Liver (tissue), 9 donors: ENCODE data around the gene HP. TPM values are rescaled to one million over a fixed set of nuclear protein-coding genes. Genes with fewer than 3 reads are reported as not detected.

Source experiments
- DNase-seq: peaks from one replicate; pipeline ENCODE4 v3.0.0-alpha.2; 2017; ENCODE audit warnings: low spot score
- H3K27ac ChIP-seq, 2 donors: one replicate each; pipeline ENCODE4 v1.7.0; 2013; ENCODE audit warnings: inconsistent platforms in 2 of 2, low read length in 2 of 2, control low read depth in 1 of 2, low read depth in 1 of 2, mild to moderate bottlenecking in 1 of 2
- H3K27me3 ChIP-seq, 4 donors: one replicate each; pipeline versions ENCODE4 v1.6.1 to v1.7.0; 2013; ENCODE audit warnings: low read length in 3 of 4, inconsistent platforms in 1 of 4, mild to moderate bottlenecking in 1 of 4, moderate library complexity in 1 of 4; ENCODE audit not compliant: control insufficient read depth in 4 of 4, insufficient read depth in 4 of 4
- H3K36me3 ChIP-seq, 4 donors: one replicate each; pipeline versions ENCODE4 v1.6.1 to v1.7.0; 2013; ENCODE audit warnings: low read length in 3 of 4, mild to moderate bottlenecking in 3 of 4, low read depth in 1 of 4, moderate library complexity in 1 of 4; ENCODE audit not compliant: control insufficient read depth in 4 of 4, insufficient read depth in 3 of 4
- H3K4me1 ChIP-seq, 4 donors: one replicate each; pipeline versions ENCODE4 v1.6.1 to v1.7.0; 2013; ENCODE audit warnings: low read length in 3 of 4, mild to moderate bottlenecking in 3 of 4, moderate library complexity in 1 of 4; ENCODE audit not compliant: control insufficient read depth in 4 of 4, insufficient read depth in 4 of 4
- H3K4me3 ChIP-seq, 3 donors: one replicate each; pipeline versions ENCODE4 v1.6.1 to v1.7.0; 2013; ENCODE audit warnings: low read length in 3 of 3, control low read depth in 1 of 3, low read depth in 1 of 3, mild to moderate bottlenecking in 1 of 3
- H3K9ac ChIP-seq, 2 donors: one replicate each; pipeline ENCODE4 v1.7.0; 2013; ENCODE audit warnings: low read length in 2 of 2, mild to moderate bottlenecking in 2 of 2, moderate library complexity in 2 of 2, control low read depth in 1 of 2, low read depth in 1 of 2
- H3K9me3 ChIP-seq, 4 donors: one replicate each; pipeline versions ENCODE4 v1.6.1 to v1.7.0; 2013; ENCODE audit warnings: low read length in 3 of 4; ENCODE audit not compliant: control insufficient read depth in 4 of 4
- ATF3 ChIP-seq: IDR thresholded peaks from 2 replicates; pipeline ENCODE4 v1.6.1; 2016; ENCODE audit warnings: antibody characterized with exemption
- CTCF ChIP-seq: fragments of 150-350 bp; IDR thresholded peaks from 2 replicates; pipeline ENCODE4 v1.5.1; 2017; ENCODE audit warnings: improper control_type of control experiment, low read depth, low read length; ENCODE audit not compliant: missing input control
- EGR1 ChIP-seq, 2 donors: IDR thresholded peaks; 2 replicates each; pipeline ENCODE4 v1.6.1; 2016 to 2018; ENCODE audit warnings: antibody characterized with exemption in 2 of 2, low read depth in 2 of 2
- FOXA1 ChIP-seq: IDR thresholded peaks from 2 replicates; pipeline ENCODE4 v1.6.1; 2016; ENCODE audit warnings: antibody characterized with exemption
- FOXA2 ChIP-seq: IDR thresholded peaks from 2 replicates; pipeline ENCODE4 v1.6.1; 2016; ENCODE audit warnings: antibody characterized with exemption
- GABPA ChIP-seq, 2 donors: IDR thresholded peaks in 1 of 2; conservative IDR thresholded peaks in 1 of 2; 2 replicates each; pipeline ENCODE4 v1.6.1; 2016; ENCODE audit warnings: antibody characterized with exemption in 2 of 2, mild to moderate bottlenecking in 1 of 2, moderate library complexity in 1 of 2
- HNF4A ChIP-seq, 2 donors: conservative IDR thresholded peaks; 2 replicates each; pipeline ENCODE4 v1.6.1; 2016; ENCODE audit warnings: antibody characterized with exemption in 2 of 2, mild to moderate bottlenecking in 2 of 2
- HNF4G ChIP-seq: IDR thresholded peaks from 2 replicates; pipeline ENCODE4 v1.6.1; 2016; ENCODE audit warnings: antibody characterized with exemption
- JUND ChIP-seq, 2 donors: IDR thresholded peaks; 2 replicates each; pipeline ENCODE4 v1.6.1; 2016; ENCODE audit warnings: antibody characterized with exemption in 2 of 2
- MAX ChIP-seq: IDR thresholded peaks from 2 replicates; pipeline ENCODE4 v1.6.1; 2016; ENCODE audit warnings: antibody characterized with exemption
- NR2F2 ChIP-seq: IDR thresholded peaks from 2 replicates; pipeline ENCODE4 v1.6.1; 2016; ENCODE audit warnings: antibody characterized with exemption
- RAD21 ChIP-seq, 2 donors: IDR thresholded peaks; 2 replicates each; pipeline ENCODE4 v1.6.1; 2016; ENCODE audit warnings: antibody characterized with exemption in 2 of 2, mild to moderate bottlenecking in 2 of 2
- REST ChIP-seq: IDR thresholded peaks from 2 replicates; pipeline ENCODE4 v1.6.1; 2016; ENCODE audit warnings: antibody characterized with exemption, mild to moderate bottlenecking
- RXRA ChIP-seq, 2 donors: IDR thresholded peaks; 2 replicates each; pipeline ENCODE4 v1.6.1; 2017 to 2018; ENCODE audit warnings: antibody characterized with exemption in 2 of 2, mild to moderate bottlenecking in 1 of 2
- SP1 ChIP-seq: IDR thresholded peaks from 2 replicates; pipeline ENCODE4 v1.6.1; 2018; ENCODE audit warnings: antibody characterized with exemption, mild to moderate bottlenecking
- TAF1 ChIP-seq: conservative IDR thresholded peaks from 2 replicates; pipeline ENCODE4 v1.6.1; 2016; ENCODE audit warnings: antibody characterized with exemption, mild to moderate bottlenecking
- YY1 ChIP-seq: IDR thresholded peaks from 2 replicates; pipeline ENCODE4 v1.6.1; 2016; ENCODE audit warnings: antibody characterized with exemption, mild to moderate bottlenecking
- ZBTB33 ChIP-seq: IDR thresholded peaks from 2 replicates; pipeline ENCODE4 v1.6.1; 2016; ENCODE audit warnings: antibody characterized with exemption
- WGBS: extraction: QIAGEN DNeasy Blood & Tissue Kit; methylation state at CpG from one replicate; pipeline ENCODE4 v1.1.7; 2013; 5-methylcytosine and 5-hydroxymethylcytosine counted together
- polyA plus RNA-seq, 2 donors: library from polyadenylated mRNA; stranded (reverse) in 1 of 2; unstranded in 1 of 2; fragments of 200-250 nt in 1 of 2; fragments of >200 nt in 1 of 2; fragmentation: Nextera tagmentation in 1 of 2; extraction: Ambion mirVana in 1 of 2; gene quantifications; one replicate each; pipeline versions ENCODE4 v1.2.1 to v1.2.3, GENCODE V29; 2013 to 2015
- total RNA-seq, 2 donors: library from RNA; depleted of rRNA; stranded (reverse); fragments of >200 nt; gene quantifications; one replicate each; pipeline ENCODE4 v1.2.3, GENCODE V29; 2014
- donor health status: healthy.
- donor health status: healthy.
- donor health status: healthy.
- donor health status: healthy.
- donor health status: healthy.

Gene HP
- total and polyA plus RNA-seq, 4 donors: 13,922 to 117,679 (median 53,485) TPM

- Histone ChIP-seq H3K4me3 (no peak overlapping the region), H3K27ac (peak overlapping the region; percentile 32 to 82), H3K27me3 (no peaks in the 10 kb centered on the region), H3K4me1 (peaks cover 22 to 73% (median 56%) of the 10 kb centered on the region in 4 donors), H3K9ac (no peak overlapping the region), H3K9me3 (no peaks in the 10 kb centered on the region), H3K36me3 (peaks cover 7 to 52% (median 32%) of the 10 kb centered on the region in 4 donors)
- 44% methylated on average over 6 of the region's 6 CpGs for WGBS
- TF ChIP-seq JUND (IDR thresholded peaks at IDR 0.05) (no peak), RXRA (IDR thresholded peaks at IDR 0.05) (no peak), YY1 (no peak), GABPA (IDR thresholded peaks at IDR 0.05 in 1 of 2, conservative IDR thresholded peaks at IDR 0.05 in 1 of 2) (no peak), FOXA1 (no peak), TAF1 (no peak), HNF4G (no peak)
- DNase-seq: no peak
These were observed 29.4 kb upstream of the HP start for GRCh38 chr16:72024862-72025382.

GRCh38 chr16:72025404-72026114 lies 28.7 kb upstream of the HP start:
- peak overlapping the region; percentile 69 to 82 for H3K27ac ChIP-seq
- H3K9ac ChIP-seq: no peak overlapping the region
- H3K9me3 ChIP-seq: no peaks in the 10 kb centered on the region
- H3K4me1 ChIP-seq: peaks cover 22 to 73% (median 55%) of the 10 kb centered on the region in 4 donors
- H3K27me3 ChIP-seq: no peaks in the 10 kb centered on the region
- TF ChIP-seq HNF4A (conservative IDR thresholded peaks at IDR 0.05): peak in 1 of 2 donors; percentile 2
- no peak for TF ChIP-seq SP1
- TF ChIP-seq RXRA (IDR thresholded peaks at IDR 0.05): peak in 1 of 2 donors; percentile 10
- no peak for TF ChIP-seq TAF1
- peak; percentile 13 for TF ChIP-seq YY1
- TF ChIP-seq MAX: peak; percentile 42
- DNase-seq: no peak
- H3K36me3 ChIP-seq: peaks cover 7 to 51% (median 32%) of the 10 kb centered on the region in 4 donors
- no peak overlapping the region for H3K4me3 ChIP-seq
- WGBS: 59% methylated on average over 19 of the region's 19 CpGs

- no peak for DNase-seq
- H3K36me3 ChIP-seq: peaks cover 4 to 37% (median 20%) of the 10 kb centered on the region in 4 donors
- TF ChIP-seq HNF4A (conservative IDR thresholded peaks at IDR 0.05) (peak; percentile 75 to 79), RXRA (IDR thresholded peaks at IDR 0.05) (peak; percentile 65 to 77), CTCF (no peak), GABPA (IDR thresholded peaks at IDR 0.05 in 1 of 2, conservative IDR thresholded peaks at IDR 0.05 in 1 of 2) (no peak), SP1 (peak; percentile 83), NR2F2 (no peak), ZBTB33 (peak; percentile 29), REST (peak; percentile 51), ATF3 (no peak), FOXA2 (peak; percentile 80), FOXA1 (peak; percentile 43), RAD21 (IDR thresholded peaks at IDR 0.05) (no peak), JUND (IDR thresholded peaks at IDR 0.05) (peak in 1 of 2 donors; percentile 71), EGR1 (IDR thresholded peaks at IDR 0.05; ENCODE audit: low read depth in 2 of 2) (peak in 1 of 2 donors; percentile 33)
These were observed 26.5 kb upstream of the HP start for GRCh38 chr16:72027669-72028378.

More at GRCh38 chr16:72027669-72028378, 26.5 kb upstream of the HP start:
- Histone ChIP-seq H3K9ac (no peak overlapping the region), H3K4me3 (no peak overlapping the region), H3K27ac (peak overlapping the region; percentile 67 to 81), H3K9me3 (no peaks in the 10 kb centered on the region), H3K27me3 (no peaks in the 10 kb centered on the region), H3K4me1 (peaks cover 16 to 59% (median 40%) of the 10 kb centered on the region in 4 donors)
- 44% methylated on average over 6 of the region's 6 CpGs for WGBS
